GM19463 (cell line): Measurements from ENCODE around the gene C17orf113.

Experiments
- ATAC-seq: cut with Tn5 transposase; IDR thresholded peaks from one replicate; pipeline ENCODE4 v1.9.1; 2021; ENCODE audit warnings: mild to moderate bottlenecking, moderate library complexity; ENCODE audit not compliant: unreplicated experiment

C17orf113 gene

DNA sequence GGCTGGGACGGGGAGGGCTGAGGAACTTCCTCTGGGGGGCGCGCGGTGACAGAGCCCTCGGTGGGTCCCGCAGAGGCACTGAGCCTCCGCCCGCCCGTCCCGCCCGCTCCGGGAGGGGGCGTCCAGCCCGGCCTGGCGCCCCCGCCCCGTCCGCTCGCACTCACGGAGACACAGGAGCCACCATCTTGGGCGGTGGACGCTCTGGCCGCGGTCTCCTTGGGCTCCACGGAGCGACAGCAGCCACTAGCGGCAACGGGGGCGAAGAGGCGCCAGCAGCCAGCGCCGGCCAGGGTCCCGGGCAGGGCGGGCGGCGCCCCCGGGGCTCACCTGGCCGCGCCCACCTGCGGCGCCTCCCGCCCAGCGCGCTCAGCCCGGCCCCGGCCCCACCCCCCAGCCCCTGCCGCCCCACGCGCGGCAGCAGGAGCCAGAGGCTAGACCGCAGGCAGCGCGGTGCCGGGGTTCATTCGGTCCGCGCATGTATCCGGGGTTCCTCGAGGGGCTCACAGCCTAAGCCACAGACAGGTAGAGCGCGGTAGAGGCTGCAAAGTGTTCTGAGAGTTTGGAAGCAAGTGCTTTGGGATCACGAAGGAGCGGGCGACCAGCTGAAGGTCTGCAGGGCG lies at the start of gene C17orf113:
Gene C17orf113 (minus strand): TSS at position 209 of the 620 bp plus-strand sequence. CDS start 7,225 bp downstream, outside the sequence.
- ATAC-seq = no peak

DNA sequence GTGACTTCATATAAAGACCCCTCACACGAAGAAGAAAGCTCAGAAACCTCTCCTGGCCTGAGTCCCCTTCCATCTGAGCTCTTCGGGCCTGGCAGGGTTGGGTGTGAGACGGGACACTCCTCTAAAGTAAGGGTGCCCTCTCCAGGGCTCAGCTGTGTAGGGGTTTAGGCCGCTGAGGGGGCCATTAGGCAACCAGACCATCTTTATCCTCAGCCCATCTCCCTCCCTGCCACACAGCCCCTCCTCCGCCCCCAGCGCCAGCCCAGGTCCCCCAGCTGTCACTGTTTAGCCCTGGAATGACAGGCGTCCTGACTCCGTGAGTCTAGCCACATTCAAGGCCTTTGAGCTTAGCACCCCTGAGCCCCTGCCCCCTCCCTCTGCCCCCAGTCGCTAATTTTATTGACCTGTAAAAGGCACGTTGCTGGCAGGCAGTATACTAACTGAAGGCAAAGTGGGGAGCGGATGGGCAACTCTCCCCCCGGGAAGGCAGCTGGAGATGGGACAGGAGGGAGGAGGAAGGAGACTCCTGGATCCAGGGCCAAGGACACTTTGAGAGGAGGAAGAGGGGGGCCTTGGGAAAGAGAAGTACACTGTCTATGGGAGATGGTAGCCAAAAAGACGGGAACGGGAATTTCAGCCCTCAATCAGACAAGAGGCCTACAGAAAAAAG lies 48.5 kb upstream of the C17orf113 start:
- ATAC-seq = no peak

DNA sequence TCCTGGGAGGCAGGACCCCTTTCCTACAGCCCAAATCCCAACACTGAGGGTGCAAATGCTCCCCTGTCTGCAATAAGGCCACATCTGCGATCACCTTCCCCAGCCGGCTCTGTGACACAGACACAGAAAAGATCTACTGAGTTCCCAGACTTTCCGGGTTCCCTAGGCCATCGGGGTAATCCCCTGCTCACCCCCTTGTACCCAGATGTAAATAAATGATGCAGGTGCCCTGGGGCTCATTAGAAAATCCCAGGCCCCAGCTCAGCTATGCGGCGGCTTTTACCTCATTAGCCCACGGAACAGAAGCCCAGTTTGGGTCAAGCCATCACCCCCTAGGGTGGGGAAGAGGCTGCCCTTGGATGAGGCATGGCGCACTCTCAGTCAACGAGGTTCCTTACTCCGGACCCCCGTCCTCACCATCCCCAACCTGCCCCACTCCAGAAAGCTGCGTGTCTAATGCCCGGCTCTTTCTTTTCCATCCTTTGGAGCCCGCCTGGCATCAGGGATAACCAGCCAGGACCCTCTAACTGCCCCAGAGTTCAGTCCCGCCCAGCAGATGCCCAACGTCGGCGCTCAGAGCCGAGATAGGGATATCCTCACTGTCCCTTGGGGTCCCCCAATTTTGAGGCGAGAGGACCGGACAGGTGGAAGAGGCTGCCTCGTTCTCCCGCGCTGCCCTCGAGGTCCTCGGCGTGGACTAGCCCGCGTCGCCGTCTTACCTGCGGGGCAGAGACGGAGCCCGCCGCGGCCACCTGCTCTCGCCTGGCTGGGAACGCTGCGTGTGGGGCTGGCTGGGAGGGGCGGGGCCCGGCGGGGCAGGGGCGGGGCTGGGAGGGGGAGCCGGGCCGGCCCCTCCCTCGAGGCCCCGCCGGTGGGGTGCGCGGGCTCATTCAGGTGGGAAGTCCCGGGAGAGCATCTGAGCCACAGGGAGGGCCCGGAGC lies 47.6 kb upstream of the C17orf113 start, which contains the start of gene ZNF385C:
Gene ZNF385C (minus strand): TSS at position 783 of the 941 bp plus-strand sequence. CDS start 35,417 bp downstream, outside the sequence.
- ATAC-seq = no peak

DNA sequence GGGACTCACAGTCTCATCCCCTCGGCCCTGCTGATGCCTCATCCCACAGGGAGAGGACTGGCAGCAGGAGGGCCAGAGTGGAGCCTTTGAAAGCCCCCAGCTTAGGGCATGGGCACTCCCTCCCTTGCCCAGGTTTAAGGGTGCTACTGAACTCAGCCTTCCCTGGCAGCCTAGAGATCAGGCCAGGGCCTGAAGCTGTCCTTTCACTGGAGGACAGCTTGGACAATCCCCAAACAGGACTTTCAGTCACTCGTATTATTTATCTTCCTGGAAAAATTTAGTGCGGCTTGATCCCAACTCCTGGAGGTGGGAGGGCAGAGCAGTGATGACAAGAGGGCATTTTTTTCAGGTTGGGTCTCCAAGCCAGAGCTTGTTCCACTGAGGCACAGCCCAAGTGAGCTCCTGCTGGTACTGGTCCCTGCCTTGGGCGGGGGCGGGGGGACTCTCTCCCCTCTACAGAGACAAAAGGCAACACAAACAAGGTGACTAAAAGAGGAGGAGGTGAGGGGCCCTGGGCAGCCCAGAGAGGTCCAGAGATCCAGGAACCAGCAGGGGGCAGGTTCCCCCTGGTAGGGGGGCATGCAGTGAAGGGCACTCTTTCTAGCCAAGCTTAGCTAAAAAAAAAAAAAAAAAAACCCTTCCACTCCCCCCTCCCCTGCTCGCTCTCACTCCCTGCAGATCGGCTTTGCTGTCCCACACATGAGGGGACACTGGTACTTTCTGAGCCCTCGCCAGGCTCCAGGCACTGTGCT lies 46.1 kb upstream of the C17orf113 start:
- ATAC-seq = no peak

GRCh38 chr17:42094375-42095069 lies 44.1 kb upstream of the C17orf113 start:
- no peak for ATAC-seq

DNA sequence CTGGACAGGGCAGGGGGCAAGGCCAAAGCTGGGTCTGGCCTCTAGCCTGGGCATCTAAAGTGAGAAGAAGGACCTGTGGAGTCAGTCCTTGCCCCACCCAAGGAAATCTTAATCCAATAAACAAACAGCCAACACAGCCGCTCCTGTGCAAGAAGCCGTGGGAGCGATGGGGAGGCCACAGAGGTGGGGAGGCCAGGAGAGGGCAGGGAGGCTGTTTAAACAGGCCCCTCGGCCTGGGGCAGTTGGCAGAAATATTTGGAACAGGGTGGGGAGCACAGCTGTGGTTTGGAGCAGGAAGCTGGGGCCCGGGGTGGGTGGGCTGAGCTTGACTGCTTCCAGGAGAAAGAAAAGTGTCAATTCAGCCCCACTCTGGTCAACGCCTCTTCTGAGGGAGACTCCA lies 42.5 kb upstream of the C17orf113 start:
- no peak for ATAC-seq

- ATAC-seq = no peak
Measured at GRCh38 chr17:42090964-42091790, 40.8 kb upstream of the C17orf113 start.

DNA sequence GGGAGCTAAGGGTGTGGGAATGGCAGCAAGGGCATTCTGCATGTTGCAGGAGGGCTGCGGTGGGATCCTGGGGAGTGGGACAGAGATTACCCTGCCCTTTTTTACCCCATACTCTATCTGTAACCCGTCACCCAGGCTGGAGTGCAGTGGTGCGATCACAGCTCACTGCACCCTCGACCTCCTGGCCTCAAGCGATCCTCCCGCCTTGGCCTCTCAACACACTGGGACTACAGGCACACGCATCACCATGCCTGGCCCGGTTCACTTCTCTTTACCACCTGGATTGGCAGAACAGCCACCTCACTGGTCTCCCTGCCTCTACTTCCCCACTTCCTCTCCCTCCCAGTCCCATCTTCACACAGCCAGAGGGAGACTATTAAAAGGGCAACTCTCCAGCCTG lies 38.3 kb upstream of the C17orf113 start:
- ATAC-seq = no peak

- ATAC-seq = no peak
Measured at GRCh38 chr17:42087736-42088705, 37.6 kb upstream of the C17orf113 start.

DNA sequence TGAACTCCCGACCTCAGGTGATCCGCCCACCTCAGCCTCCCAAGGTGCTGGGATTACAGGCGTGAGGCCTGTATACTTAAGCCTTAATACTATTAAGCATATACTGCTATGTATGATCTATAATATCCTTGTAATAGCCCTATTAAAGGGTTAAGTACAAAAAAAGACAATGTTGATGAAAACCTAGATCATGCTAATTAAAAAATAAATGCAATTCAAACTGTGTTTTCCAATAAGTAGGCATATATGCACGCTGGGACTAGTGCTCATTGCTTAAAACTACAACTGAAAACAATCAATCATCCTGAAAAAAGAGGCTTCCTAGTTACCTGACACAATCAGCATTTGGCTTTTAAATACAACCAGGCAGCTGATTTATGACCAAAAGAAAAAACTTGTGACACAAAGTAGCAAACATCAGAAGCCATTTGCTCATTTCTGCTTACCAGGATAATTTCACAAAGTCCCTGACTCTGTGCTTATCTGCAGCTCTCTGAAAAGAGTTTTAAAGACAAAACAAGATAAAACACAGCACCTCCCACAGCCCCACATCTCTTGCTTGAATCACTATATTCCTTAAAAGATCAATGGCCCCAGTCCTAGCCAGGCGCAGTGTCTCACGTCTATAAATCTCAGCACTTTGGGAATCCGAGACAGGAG lies 36.8 kb upstream of the C17orf113 start:
- ATAC-seq = no peak

GRCh38 chr17:42081516-42082129 lies 31.2 kb upstream of the C17orf113 start:
- no peak for ATAC-seq

DNA sequence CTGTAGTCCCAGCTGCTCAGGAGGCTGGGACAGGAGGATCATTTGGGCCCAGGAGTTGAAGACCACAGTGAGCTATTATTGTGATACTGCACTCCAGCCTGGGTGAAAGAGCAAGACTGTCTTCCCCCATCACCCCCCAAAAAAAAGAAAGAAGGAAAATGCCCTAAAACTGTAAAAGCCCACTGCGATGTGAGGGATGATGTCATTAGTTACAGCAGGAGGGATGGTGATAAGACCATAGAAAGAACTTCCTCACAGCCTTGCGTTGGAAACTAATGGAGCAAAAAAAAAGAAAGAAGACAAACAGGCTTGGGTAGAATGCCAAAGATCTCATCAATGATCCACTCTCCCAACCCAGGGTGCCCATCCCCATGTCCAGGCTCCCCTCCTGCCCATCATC lies 29.1 kb upstream of the C17orf113 start:
- no peak for ATAC-seq

GRCh38 chr17:42078396-42079043 lies 28.1 kb upstream of the C17orf113 start:
- ATAC-seq = no peak

- ATAC-seq = no peak
Measured at GRCh38 chr17:42077755-42078154, 27.4 kb upstream of the C17orf113 start.

GRCh38 chr17:42076797-42077559 lies 26.6 kb upstream of the C17orf113 start:
- no peak for ATAC-seq

DNA sequence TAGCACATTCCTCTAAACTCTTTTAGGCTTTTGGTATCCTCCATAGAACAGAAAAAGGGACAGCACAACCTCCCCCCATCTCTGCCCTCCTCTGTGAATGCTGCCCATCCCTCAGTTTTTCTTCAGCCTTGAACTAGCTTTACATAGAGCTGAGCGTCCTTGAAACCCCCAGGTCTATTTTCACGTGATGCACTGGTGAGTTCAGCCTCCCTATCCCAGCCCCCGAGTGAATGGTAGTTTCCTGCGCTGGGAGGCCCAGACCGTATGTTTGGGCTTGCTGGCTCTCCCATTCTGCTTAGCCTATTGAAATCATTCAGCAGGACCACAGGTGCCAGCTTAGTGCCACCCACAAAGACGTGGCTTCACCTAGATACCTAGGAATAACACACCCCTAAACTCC lies 25.4 kb upstream of the C17orf113 start:
- ATAC-seq = no peak
